GM12801 (cell line): ENCODE data around the gene MYB.

Experiments used
- CTCF ChIP-seq: IDR thresholded peaks from one replicate; pipeline ENCODE4 v1.5.1; 2011; ENCODE audit warnings: control low read depth; ENCODE audit not compliant: insufficient read length; ENCODE audit errors: extremely low read depth

The MYB gene

GRCh38 chr6:135195041-135195440, 13.9 kb downstream of the MYB start:
- no peak for TF ChIP-seq CTCF

- TF ChIP-seq CTCF: no peak
Measured at GRCh38 chr6:135195522-135195921, 14.4 kb downstream of the MYB start.

GRCh38 chr6:135196739-135197510, 15.8 kb downstream of the MYB start:
- TF ChIP-seq CTCF: no peak

- no peak for TF ChIP-seq CTCF
Measured at GRCh38 chr6:135202836-135203235, 21.7 kb downstream of the MYB start.

GRCh38 chr6:135204951-135205350, 23.8 kb downstream of the MYB start:
- TF ChIP-seq CTCF: no peak

GRCh38 chr6:135209803-135210202, 28.7 kb downstream of the MYB start:
- no peak for TF ChIP-seq CTCF

GRCh38 chr6:135210632-135211305, 29.7 kb downstream of the MYB start:
- TF ChIP-seq CTCF: no peak
